ENCODE results near the gene USH1G.
"Not testable (repeated sequence)": the region's sequence is repeated elsewhere in the genome, so short reads cannot be mapped to it uniquely, and the experiment has no call there.

Gene USH1G

GRCh38 chr17:74871356-74872076 lies 51.5 kb downstream of the USH1G start:
- peak overlapping the region; percentile 78 for H3K4me3 ChIP-seq (ENCODE audit: low read depth, low read length)
- TF ChIP-seq, protein P1, sequence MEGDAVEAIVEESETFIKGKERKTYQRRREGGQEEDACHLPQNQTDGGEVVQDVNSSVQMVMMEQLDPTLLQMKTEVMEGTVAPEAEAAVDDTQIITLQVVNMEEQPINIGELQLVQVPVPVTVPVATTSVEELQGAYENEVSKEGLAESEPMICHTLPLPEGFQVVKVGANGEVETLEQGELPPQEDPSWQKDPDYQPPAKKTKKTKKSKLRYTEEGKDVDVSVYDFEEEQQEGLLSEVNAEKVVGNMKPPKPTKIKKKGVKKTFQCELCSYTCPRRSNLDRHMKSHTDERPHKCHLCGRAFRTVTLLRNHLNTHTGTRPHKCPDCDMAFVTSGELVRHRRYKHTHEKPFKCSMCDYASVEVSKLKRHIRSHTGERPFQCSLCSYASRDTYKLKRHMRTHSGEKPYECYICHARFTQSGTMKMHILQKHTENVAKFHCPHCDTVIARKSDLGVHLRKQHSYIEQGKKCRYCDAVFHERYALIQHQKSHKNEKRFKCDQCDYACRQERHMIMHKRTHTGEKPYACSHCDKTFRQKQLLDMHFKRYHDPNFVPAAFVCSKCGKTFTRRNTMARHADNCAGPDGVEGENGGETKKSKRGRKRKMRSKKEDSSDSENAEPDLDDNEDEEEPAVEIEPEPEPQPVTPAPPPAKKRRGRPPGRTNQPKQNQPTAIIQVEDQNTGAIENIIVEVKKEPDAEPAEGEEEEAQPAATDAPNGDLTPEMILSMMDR (IDR thresholded peaks at IDR 0.05; ENCODE audit: low read depth, low read length), result no peak

DNA sequence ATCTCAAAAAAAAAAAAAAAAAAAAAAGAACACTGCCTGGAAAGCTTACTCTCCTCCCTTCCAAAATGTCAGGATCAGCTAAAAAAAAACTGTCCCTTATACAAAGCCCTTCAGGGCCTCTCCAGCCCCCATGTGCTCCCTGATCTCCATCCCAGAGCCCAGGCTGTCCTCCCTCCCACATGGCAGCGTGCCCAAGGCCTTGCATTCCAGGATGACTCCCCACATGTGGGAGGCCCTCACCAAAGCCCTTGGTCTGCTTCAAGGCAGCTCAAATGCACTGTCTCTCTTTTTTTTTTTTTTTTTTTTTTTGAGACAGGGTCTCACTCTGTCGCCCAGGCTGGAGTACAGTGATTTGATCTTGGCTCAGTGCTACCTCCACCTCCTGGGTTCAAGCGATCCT lies 52.5 kb downstream of the USH1G start:
- TF ChIP-seq, protein P1 (IDR thresholded peaks at IDR 0.05; ENCODE audit: low read depth, low read length), result no peak
- no peak overlapping the region for H3K4me3 ChIP-seq (ENCODE audit: low read depth, low read length)

- not testable (repeated sequence) for H3K4me3 ChIP-seq (ENCODE audit: low read depth, low read length)
Measured at GRCh38 chr17:74870028-74870427, 53.0 kb downstream of the USH1G start.

GRCh38 chr17:74868908-74869255 lies 54.2 kb downstream of the USH1G start:
- H3K4me3 ChIP-seq (ENCODE audit: low read depth, low read length), result no peak overlapping the region
- TF ChIP-seq, protein P1 (IDR thresholded peaks at IDR 0.05; ENCODE audit: low read depth, low read length), result no peak

- no peak overlapping the region for H3K4me3 ChIP-seq (ENCODE audit: low read depth, low read length)
- TF ChIP-seq, protein P1 (IDR thresholded peaks at IDR 0.05; ENCODE audit: low read depth, low read length), result no peak
Measured at GRCh38 chr17:74868251-74868907, 54.7 kb downstream of the USH1G start.

- no peak overlapping the region for H3K4me3 ChIP-seq (ENCODE audit: low read depth, low read length)
- TF ChIP-seq, protein P1 (IDR thresholded peaks at IDR 0.05; ENCODE audit: low read depth, low read length), result no peak
Measured at GRCh38 chr17:74866198-74866835, 56.7 kb downstream of the USH1G start.

Measured in WI38 (cell line).